ENCODE measurements around the gene EPB41L4B. TPM values are rescaled to one million over a fixed set of nuclear protein-coding genes. Genes with fewer than 3 reads are reported as not detected.
"Not testable (repeated sequence)": the region's sequence is repeated elsewhere in the genome, so short reads cannot be mapped to it uniquely, and the experiment has no call there.

EPB41L4B gene
- total RNA-seq, 1 experiment from 2014 or later: 4.6 TPM

- DNase-seq: no peak
- no TSS peak for BruUV-seq (replicated peaks)
- CTCF ChIA-PET: no interaction called here
These were observed 34.3 kb downstream of the EPB41L4B start for GRCh38 chr9:109286571-109286977.

DNA sequence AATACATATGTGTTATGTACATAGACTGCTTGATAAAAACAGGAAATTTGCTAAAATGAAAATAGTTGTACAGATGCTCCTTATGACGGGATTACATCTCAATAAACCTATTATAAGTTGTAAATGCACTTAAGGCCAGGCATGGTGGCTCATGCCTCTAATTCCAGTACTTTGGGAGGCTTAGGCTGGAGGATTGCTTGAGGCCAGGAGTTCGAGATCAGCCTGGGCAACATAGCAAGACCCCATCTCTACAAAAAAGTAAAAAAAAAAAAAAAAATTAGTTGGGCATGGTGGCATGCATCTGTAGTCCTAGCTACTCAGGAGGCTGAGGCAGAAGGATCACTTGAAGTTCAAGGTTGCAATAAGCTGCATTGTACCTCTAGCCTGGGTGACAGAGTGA lies 37.2 kb downstream of the EPB41L4B start:
- H3K36me3 Mint-ChIP-seq (ENCODE audit: insufficient read depth, unreplicated experiment); DNase-seq; H3K27ac Mint-ChIP-seq (ENCODE audit: unreplicated experiment); CTCF ChIA-PET; H3K9me3 Mint-ChIP-seq (ENCODE audit: low read depth, unreplicated experiment); H3K27me3 Mint-ChIP-seq (ENCODE audit: unreplicated experiment); H3K4me1 Mint-ChIP-seq (ENCODE audit: low read depth, unreplicated experiment); BruUV-seq (replicated peaks); H3K4me3 Mint-ChIP-seq (ENCODE audit: low read depth, unreplicated experiment): not testable (repeated sequence)
- intact Hi-C loops (cut with micrococcal nuclease; ENCODE audit: unreplicated experiment): loop anchor here (10.0 kb wide), 1 partner anchor 59 kb away; no protein-coding TSS in a partner anchor

More at GRCh38 chr9:109286571-109286977, 34.3 kb downstream of the EPB41L4B start:
- no peaks in the 10 kb centered on the region for H3K9me3 Mint-ChIP-seq (ENCODE audit: low read depth, unreplicated experiment)
- no peak for TF ChIP-seq CTCF (IDR thresholded peaks at IDR 0.05; ENCODE audit: unreplicated experiment)
- H3K4me3 Mint-ChIP-seq (ENCODE audit: low read depth, unreplicated experiment): no peak overlapping the region
- H3K27ac Mint-ChIP-seq (ENCODE audit: unreplicated experiment): no peak overlapping the region
- peaks cover 6% of the 10 kb centered on the region for H3K4me1 Mint-ChIP-seq (ENCODE audit: low read depth, unreplicated experiment)
- H3K36me3 Mint-ChIP-seq (ENCODE audit: insufficient read depth, unreplicated experiment): no peaks in the 10 kb centered on the region
- intact Hi-C loops (cut with micrococcal nuclease; ENCODE audit: unreplicated experiment): loop anchor here (10.0 kb wide), 1 partner anchor 62 kb away; no protein-coding TSS in a partner anchor
- H3K27me3 Mint-ChIP-seq (ENCODE audit: unreplicated experiment): no peaks in the 10 kb centered on the region

DNA sequence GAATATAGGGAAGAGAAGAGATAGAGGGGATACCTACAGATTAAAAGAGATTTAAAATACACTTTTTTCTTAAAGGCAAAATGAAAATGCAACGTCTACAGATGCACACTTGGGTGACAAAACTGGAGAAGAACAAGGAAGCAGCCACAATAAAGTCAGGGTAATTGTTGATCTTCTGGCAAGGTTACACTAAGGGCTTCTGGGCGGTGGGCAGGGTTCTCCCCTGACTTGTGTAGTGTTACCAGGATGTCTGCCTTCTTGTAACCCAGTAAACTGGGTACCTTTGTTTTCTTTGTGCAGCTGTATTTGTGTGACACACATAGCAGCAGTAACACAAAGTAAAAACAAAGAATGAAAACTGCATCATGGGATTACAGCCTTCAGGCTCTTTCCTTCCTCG lies 37.8 kb downstream of the EPB41L4B start:
- no peak for DNase-seq
- Mint-ChIP-seq H3K4me3 (ENCODE audit: low read depth, unreplicated experiment) (no peak overlapping the region), H3K27me3 (ENCODE audit: unreplicated experiment) (no peaks in the 10 kb centered on the region), H3K4me1 (ENCODE audit: low read depth, unreplicated experiment) (no peaks in the 10 kb centered on the region), H3K36me3 (ENCODE audit: insufficient read depth, unreplicated experiment) (no peaks in the 10 kb centered on the region), H3K27ac (ENCODE audit: unreplicated experiment) (no peak overlapping the region), H3K9me3 (ENCODE audit: low read depth, unreplicated experiment) (no peaks in the 10 kb centered on the region)
- BruUV-seq (replicated peaks): no TSS peak
- TF ChIP-seq CTCF (IDR thresholded peaks at IDR 0.05; ENCODE audit: unreplicated experiment): no peak
- CTCF ChIA-PET: no interaction called here
- intact Hi-C loops (cut with micrococcal nuclease; ENCODE audit: unreplicated experiment): loop anchor here (10.0 kb wide), 1 partner anchor 58 kb away; no protein-coding TSS in a partner anchor

- CTCF ChIA-PET: no interaction called here
- H3K36me3 Mint-ChIP-seq (ENCODE audit: insufficient read depth, unreplicated experiment): no peaks in the 10 kb centered on the region
- H3K27me3 Mint-ChIP-seq (ENCODE audit: unreplicated experiment): no peaks in the 10 kb centered on the region
- BruUV-seq (replicated peaks): no TSS peak
- no peak for TF ChIP-seq CTCF (IDR thresholded peaks at IDR 0.05; ENCODE audit: unreplicated experiment)
- H3K4me3 Mint-ChIP-seq (ENCODE audit: low read depth, unreplicated experiment): no peak overlapping the region
- no peaks in the 10 kb centered on the region for H3K4me1 Mint-ChIP-seq (ENCODE audit: low read depth, unreplicated experiment)
- no peak for DNase-seq
- intact Hi-C loops (cut with micrococcal nuclease; ENCODE audit: unreplicated experiment): loop anchor here (10.0 kb wide), 1 partner anchor 58 kb away; no protein-coding TSS in a partner anchor
- no peak overlapping the region for H3K27ac Mint-ChIP-seq (ENCODE audit: unreplicated experiment)
- H3K9me3 Mint-ChIP-seq (ENCODE audit: low read depth, unreplicated experiment): no peaks in the 10 kb centered on the region
These were observed 38.6 kb downstream of the EPB41L4B start for GRCh38 chr9:109282302-109282701.

- CTCF ChIA-PET: no interaction called here
- BruUV-seq (replicated peaks): no TSS peak
- H3K4me3 Mint-ChIP-seq (ENCODE audit: low read depth, unreplicated experiment): no peak overlapping the region
These were observed 39.3 kb downstream of the EPB41L4B start for GRCh38 chr9:109281518-109281917.

More at GRCh38 chr9:109281518-109281917, 39.3 kb downstream of the EPB41L4B start:
- no peaks in the 10 kb centered on the region for H3K9me3 Mint-ChIP-seq (ENCODE audit: low read depth, unreplicated experiment)
- TF ChIP-seq CTCF (IDR thresholded peaks at IDR 0.05; ENCODE audit: unreplicated experiment): no peak
- H3K27ac Mint-ChIP-seq (ENCODE audit: unreplicated experiment): no peak overlapping the region
- no peak for DNase-seq
- intact Hi-C loops (cut with micrococcal nuclease; ENCODE audit: unreplicated experiment): loop anchor here (10.0 kb wide), 1 partner anchor 57 kb away; no protein-coding TSS in a partner anchor
- H3K27me3 Mint-ChIP-seq (ENCODE audit: unreplicated experiment): no peaks in the 10 kb centered on the region
- no peaks in the 10 kb centered on the region for H3K36me3 Mint-ChIP-seq (ENCODE audit: insufficient read depth, unreplicated experiment)
- H3K4me1 Mint-ChIP-seq (ENCODE audit: low read depth, unreplicated experiment): no peaks in the 10 kb centered on the region
